MM.1S (cell line): ENCODE results near the gene C16orf78.

Source experiments
- DNase-seq: peaks from one replicate; pipeline ENCODE4 v3.0.0-alpha.2; 2015
- H2AFZ ChIP-seq: fragments of 300-600 bp; sonication (generic); 2 replicates; pipeline ENCODE4 v1.6.0; 2016; ENCODE audit warnings: antibody characterized with exemption, low read length
- H3F3A ChIP-seq: fragments of 300-600 bp; sonication (generic); 2 replicates; pipeline ENCODE4 v1.6.1; 2016; ENCODE audit warnings: mild to moderate bottlenecking, antibody characterized with exemption, low read length, moderate library complexity, mixed read lengths; ENCODE audit not compliant: insufficient read depth
- H3K27ac ChIP-seq: fragments of 300-600 bp; sonication (generic); 2 replicates; pipeline ENCODE4 v1.5.1; 2016; ENCODE audit warnings: mild to moderate bottlenecking, low read length
- H3K27me3 ChIP-seq: fragments of 300-600 bp; sonication (generic); replicated peaks from 2 replicates; pipeline ENCODE4 v1.6.0; 2016; ENCODE audit warnings: low read length; ENCODE audit not compliant: insufficient read depth
- H3K36me3 ChIP-seq: fragments of 300-600 bp; sonication (generic); replicated peaks from 2 replicates; pipeline ENCODE4 v1.6.1; 2016; ENCODE audit warnings: mild to moderate bottlenecking, low read length, mixed read lengths; ENCODE audit not compliant: insufficient read depth
- H3K4me1 ChIP-seq: fragments of 300-600 bp; sonication (generic); 2 replicates; pipeline ENCODE4 v1.6.1; 2016; ENCODE audit warnings: low read length, mixed read lengths
- H3K4me2 ChIP-seq: fragments of 300-600 bp; sonication (generic); 2 replicates; pipeline ENCODE4 v1.6.0; 2016; ENCODE audit warnings: low read depth, low read length
- H3K4me3 ChIP-seq: fragments of 300-600 bp; sonication (generic); 2 replicates; pipeline ENCODE4 v1.5.1; 2016; ENCODE audit warnings: low read length, mixed read lengths
- H3K79me2 ChIP-seq: fragments of 300-600 bp; sonication (generic); 2 replicates; pipeline ENCODE4 v1.6.1; 2016; ENCODE audit warnings: mixed run types, low read length, mixed read lengths
- H3K9ac ChIP-seq: fragments of 300-600 bp; sonication (generic); 2 replicates; pipeline ENCODE4 v1.6.1; 2016; ENCODE audit warnings: low read length, mixed read lengths
- H3K9me2 ChIP-seq: fragments of 300-600 bp; sonication (generic); replicated peaks from 2 replicates; pipeline ENCODE4 v1.6.1; 2016; ENCODE audit warnings: mild to moderate bottlenecking, low read length, mixed read lengths; ENCODE audit not compliant: insufficient read depth
- H3K9me3 ChIP-seq: fragments of 300-600 bp; sonication (generic); replicated peaks from 2 replicates; pipeline ENCODE4 v1.6.1; 2016; ENCODE audit warnings: mild to moderate bottlenecking, low read length, mixed read lengths; ENCODE audit not compliant: insufficient read depth
- H4K20me1 ChIP-seq: fragments of 300-600 bp; sonication (generic); 2 replicates; pipeline ENCODE4 v1.6.1; 2016; ENCODE audit warnings: mild to moderate bottlenecking, low read length, moderate library complexity, mixed read lengths; ENCODE audit not compliant: insufficient read depth
- CTCF ChIP-seq: fragments of 300-600 bp; sonication (generic); IDR thresholded peaks from 2 replicates; pipeline ENCODE4 v1.5.1; 2016; ENCODE audit warnings: antibody characterized with exemption, low read length, mixed read lengths
- EZH2 ChIP-seq: fragments of 300-600 bp; sonication (generic); optimal IDR thresholded peaks from 2 replicates; pipeline ENCODE3; 2017; ENCODE audit warnings: low read depth, mild to moderate bottlenecking, antibody characterized with exemption, low read length, mixed read lengths
- EZH2phosphoT487 ChIP-seq: fragments of 300-600 bp; sonication (generic); IDR thresholded peaks from 2 replicates; pipeline ENCODE4 v1.6.1; 2018; ENCODE audit warnings: antibody characterized with exemption, low read length

The C16orf78 gene

GRCh38 chr16:49415083-49415482 lies 41.5 kb downstream of the C16orf78 start:
- Histone ChIP-seq H3K27ac (no peak overlapping the region), H3K9me2 (no peaks in the 10 kb centered on the region), H3K27me3 (no peaks in the 10 kb centered on the region; the same call in 1 of the 2 replicates), H3F3A (no peaks in the 10 kb centered on the region), H3K36me3 (no peaks in the 10 kb centered on the region), H3K4me2 (no peak overlapping the region), H3K9me3 (no peaks in the 10 kb centered on the region), H2AFZ (no peak overlapping the region), H3K4me1 (no peaks in the 10 kb centered on the region), H3K79me2 (no peaks in the 10 kb centered on the region), H4K20me1 (no peaks in the 10 kb centered on the region), H3K4me3 (no peak overlapping the region), H3K9ac (no peak overlapping the region)
- TF ChIP-seq EZH2 (no peak), EZH2phosphoT487 (no peak), CTCF (no peak)
- no peak for DNase-seq

GRCh38 chr16:49416001-49416675 lies 42.5 kb downstream of the C16orf78 start:
- Histone ChIP-seq H2AFZ (no peak overlapping the region), H3K79me2 (no peaks in the 10 kb centered on the region), H3K4me3 (no peak overlapping the region), H3K9me3 (no peaks in the 10 kb centered on the region), H3F3A (no peaks in the 10 kb centered on the region), H3K27ac (no peak overlapping the region), H3K4me2 (no peak overlapping the region), H3K9ac (no peak overlapping the region), H3K4me1 (no peaks in the 10 kb centered on the region), H3K9me2 (no peaks in the 10 kb centered on the region), H4K20me1 (no peaks in the 10 kb centered on the region), H3K36me3 (no peaks in the 10 kb centered on the region), H3K27me3 (no peaks in the 10 kb centered on the region; the same call in 1 of the 2 replicates)
- TF ChIP-seq EZH2 (no peak), CTCF (no peak), EZH2phosphoT487 (no peak)
- DNase-seq: no peak

- no peak overlapping the region for H3K4me3 ChIP-seq
- DNase-seq: no peak
- H3K9me2 ChIP-seq: no peaks in the 10 kb centered on the region
- H3K27me3 ChIP-seq: no peaks in the 10 kb centered on the region; the same call in 1 of the 2 replicates
- H3K9me3 ChIP-seq: no peaks in the 10 kb centered on the region
- no peak overlapping the region for H3K9ac ChIP-seq
- H4K20me1 ChIP-seq: no peaks in the 10 kb centered on the region
- H3K4me1 ChIP-seq: no peaks in the 10 kb centered on the region
- H2AFZ ChIP-seq: no peak overlapping the region
- no peak overlapping the region for H3K27ac ChIP-seq
- no peaks in the 10 kb centered on the region for H3K36me3 ChIP-seq
- H3K4me2 ChIP-seq: no peak overlapping the region
- no peaks in the 10 kb centered on the region for H3F3A ChIP-seq
- TF ChIP-seq EZH2 (no peak), EZH2phosphoT487 (no peak)
- no peaks in the 10 kb centered on the region for H3K79me2 ChIP-seq
Measured at GRCh38 chr16:49417354-49417753, 43.8 kb downstream of the C16orf78 start.

- no peaks in the 10 kb centered on the region for H3K79me2 ChIP-seq
- H3K9me3 ChIP-seq: no peaks in the 10 kb centered on the region
- no peaks in the 10 kb centered on the region for H3F3A ChIP-seq
- TF ChIP-seq EZH2phosphoT487 (no peak), EZH2 (no peak), CTCF (no peak)
- no peaks in the 10 kb centered on the region for H3K9me2 ChIP-seq
- H4K20me1 ChIP-seq: no peaks in the 10 kb centered on the region
- no peak overlapping the region for H3K4me3 ChIP-seq
- no peaks in the 10 kb centered on the region for H3K36me3 ChIP-seq
- DNase-seq: no peak
- H3K27me3 ChIP-seq: no peaks in the 10 kb centered on the region; the same call in 1 of the 2 replicates
- H3K9ac ChIP-seq: no peak overlapping the region
- no peak overlapping the region for H2AFZ ChIP-seq
- no peak overlapping the region for H3K4me2 ChIP-seq
- H3K4me1 ChIP-seq: no peaks in the 10 kb centered on the region
- no peak overlapping the region for H3K27ac ChIP-seq
Measured at GRCh38 chr16:49419006-49419405, 45.4 kb downstream of the C16orf78 start.
